Measurements from ENCODE around the gene CWC27.

GRCh38 chr5:65055938-65056337 lies 287.2 kb downstream of the CWC27 start:
- TF ChIP-seq, protein P1, sequence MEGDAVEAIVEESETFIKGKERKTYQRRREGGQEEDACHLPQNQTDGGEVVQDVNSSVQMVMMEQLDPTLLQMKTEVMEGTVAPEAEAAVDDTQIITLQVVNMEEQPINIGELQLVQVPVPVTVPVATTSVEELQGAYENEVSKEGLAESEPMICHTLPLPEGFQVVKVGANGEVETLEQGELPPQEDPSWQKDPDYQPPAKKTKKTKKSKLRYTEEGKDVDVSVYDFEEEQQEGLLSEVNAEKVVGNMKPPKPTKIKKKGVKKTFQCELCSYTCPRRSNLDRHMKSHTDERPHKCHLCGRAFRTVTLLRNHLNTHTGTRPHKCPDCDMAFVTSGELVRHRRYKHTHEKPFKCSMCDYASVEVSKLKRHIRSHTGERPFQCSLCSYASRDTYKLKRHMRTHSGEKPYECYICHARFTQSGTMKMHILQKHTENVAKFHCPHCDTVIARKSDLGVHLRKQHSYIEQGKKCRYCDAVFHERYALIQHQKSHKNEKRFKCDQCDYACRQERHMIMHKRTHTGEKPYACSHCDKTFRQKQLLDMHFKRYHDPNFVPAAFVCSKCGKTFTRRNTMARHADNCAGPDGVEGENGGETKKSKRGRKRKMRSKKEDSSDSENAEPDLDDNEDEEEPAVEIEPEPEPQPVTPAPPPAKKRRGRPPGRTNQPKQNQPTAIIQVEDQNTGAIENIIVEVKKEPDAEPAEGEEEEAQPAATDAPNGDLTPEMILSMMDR (IDR thresholded peaks at IDR 0.05): no peak
- no peak for TF ChIP-seq POLR2A (IDR thresholded peaks at IDR 0.05)
- TF ChIP-seq POLR2AphosphoS5 (IDR thresholded peaks at IDR 0.05): no peak
